Left ventricle myocardium superior (tissue), 1 donor: ENCODE results near the gene MAMSTR. TPM values are rescaled to one million over a fixed set of nuclear protein-coding genes. Genes with fewer than 3 reads are reported as not detected.

Experiments
- ATAC-seq: fragments of 200-7000 bp; cut with Tn5 transposase; one replicate; pipeline ENCODE4 v1.9.1; 2020; ENCODE audit warnings: mild to moderate bottlenecking, moderate library complexity
- DNase-seq: peaks from one replicate; pipeline ENCODE4 v3.0.0-alpha.2; 2020
- intact Hi-C: fragments of 100-400 bp; cut with micrococcal nuclease; formaldehyde crosslinking; loops from one replicate; pipeline ENCODE4 v1.11.0; 2022
- total RNA-seq: library from RNA; stranded (reverse); fragmentation: NEBNext Ultra II Directional; extraction: Animal tissue kit (Norgen Biotek cat#: 25700); gene quantifications from one replicate; pipeline ENCODE4 v1.2.1, GENCODE V29; 2021
- donor health status: DM: no; HTN: yes; CAD: no; lungs with severe emphysema.

MAMSTR gene
- total RNA-seq, 1 donor from 2014 or later: 3.0 TPM

DNA sequence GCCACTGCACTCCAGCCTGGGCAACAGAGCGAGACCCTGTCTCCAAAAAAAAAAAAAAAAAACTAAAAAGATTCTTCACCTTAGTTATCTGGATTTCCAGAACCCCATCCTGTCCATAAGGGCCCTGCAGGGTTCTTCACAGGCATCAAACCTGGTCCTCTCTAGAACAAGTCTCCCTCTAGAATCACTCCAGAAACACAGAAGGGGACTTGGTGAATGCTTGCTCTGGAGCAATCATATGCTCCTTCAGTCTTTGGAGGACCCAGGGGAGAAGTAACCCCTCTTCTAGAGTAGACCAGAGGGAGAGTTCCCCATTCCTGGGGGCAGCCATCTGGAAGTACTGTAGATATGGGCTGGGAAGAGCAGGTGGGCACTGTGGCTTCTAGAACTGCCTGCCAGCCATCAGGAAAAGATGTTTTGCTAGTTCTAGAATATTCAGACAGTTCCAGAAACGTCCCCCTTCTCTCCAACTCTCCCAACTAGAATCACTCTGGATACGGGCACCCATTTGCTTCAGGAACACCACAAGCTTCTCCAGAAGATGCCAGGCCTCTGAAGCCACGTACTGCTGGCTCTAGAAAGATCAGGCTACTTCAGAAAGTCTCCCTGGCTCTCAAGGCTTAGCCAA is 30.2 kb upstream of the MAMSTR start:
- ATAC-seq (no peak), DNase-seq (no peak)
- intact Hi-C loops: no loop called here

DNA sequence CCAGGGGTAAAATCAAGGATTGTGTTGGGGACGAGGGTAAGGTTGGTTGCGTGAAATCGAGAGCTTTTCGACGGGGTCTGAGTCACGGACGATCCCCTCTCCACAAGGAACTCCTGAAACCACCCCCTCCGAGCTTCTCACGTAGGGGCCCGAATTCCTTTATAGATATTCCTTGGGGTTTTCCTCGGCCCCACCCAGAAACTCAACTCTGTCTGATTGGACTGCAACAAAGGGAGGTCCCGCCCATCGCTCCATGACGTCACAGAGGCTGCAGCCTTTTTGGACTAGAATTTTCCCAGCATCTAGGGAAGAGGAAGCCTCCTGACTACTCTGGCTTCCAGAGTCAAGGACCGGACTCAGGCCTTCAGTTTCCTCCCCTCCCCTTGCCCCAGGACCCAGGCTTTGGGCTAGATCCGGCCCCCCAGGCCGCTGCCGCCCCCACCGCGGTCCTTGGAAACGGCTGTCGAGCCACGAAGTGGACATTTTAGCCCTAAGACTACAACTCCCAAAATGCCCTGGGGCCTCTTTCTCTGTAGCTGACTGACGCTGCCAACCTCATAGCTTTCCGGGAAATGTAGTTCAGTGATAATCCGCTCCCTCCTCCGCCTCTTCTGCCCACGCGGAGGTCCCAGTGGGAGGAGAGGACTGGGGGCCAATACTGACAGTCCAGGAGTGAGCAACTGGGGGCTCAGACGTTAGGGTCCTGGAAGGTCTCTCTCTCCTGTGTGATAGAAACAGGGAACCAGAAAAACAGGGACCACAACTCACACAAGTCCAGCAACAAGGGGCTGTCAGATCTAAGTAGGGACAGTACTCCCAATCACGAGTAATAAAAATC is 27.4 kb upstream of the MAMSTR start, which contains the start of gene IZUMO1:
Gene IZUMO1, minus strand, starts transcription at position 172 of the 838 bp plus-strand sequence. CDS start 1,050 bp downstream, outside the sequence.
- intact Hi-C loops: no loop called here
- DNase-seq: peak; percentile 84
- peak; percentile 84 for ATAC-seq

DNA sequence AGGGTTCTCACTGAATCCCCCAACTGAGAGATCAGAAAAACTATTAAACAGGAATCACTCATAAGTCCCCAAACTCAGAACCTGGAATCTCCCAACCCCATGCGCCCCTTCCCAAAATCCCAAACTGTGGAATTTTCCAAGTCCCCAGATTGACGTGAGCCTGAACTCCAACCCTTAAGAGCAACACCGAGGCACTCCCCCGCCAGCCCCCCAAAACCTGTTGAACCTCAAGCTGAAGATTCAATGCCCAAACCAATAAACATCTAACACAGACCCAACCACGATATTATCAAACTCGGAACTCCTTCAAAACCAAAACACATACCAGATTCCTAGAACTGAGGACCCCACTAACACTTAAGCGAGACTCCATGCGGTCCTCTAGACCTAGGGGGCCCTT is 26.6 kb upstream of the MAMSTR start:
- no peak for ATAC-seq
- no peak for DNase-seq
- intact Hi-C loops: no loop called here

DNA sequence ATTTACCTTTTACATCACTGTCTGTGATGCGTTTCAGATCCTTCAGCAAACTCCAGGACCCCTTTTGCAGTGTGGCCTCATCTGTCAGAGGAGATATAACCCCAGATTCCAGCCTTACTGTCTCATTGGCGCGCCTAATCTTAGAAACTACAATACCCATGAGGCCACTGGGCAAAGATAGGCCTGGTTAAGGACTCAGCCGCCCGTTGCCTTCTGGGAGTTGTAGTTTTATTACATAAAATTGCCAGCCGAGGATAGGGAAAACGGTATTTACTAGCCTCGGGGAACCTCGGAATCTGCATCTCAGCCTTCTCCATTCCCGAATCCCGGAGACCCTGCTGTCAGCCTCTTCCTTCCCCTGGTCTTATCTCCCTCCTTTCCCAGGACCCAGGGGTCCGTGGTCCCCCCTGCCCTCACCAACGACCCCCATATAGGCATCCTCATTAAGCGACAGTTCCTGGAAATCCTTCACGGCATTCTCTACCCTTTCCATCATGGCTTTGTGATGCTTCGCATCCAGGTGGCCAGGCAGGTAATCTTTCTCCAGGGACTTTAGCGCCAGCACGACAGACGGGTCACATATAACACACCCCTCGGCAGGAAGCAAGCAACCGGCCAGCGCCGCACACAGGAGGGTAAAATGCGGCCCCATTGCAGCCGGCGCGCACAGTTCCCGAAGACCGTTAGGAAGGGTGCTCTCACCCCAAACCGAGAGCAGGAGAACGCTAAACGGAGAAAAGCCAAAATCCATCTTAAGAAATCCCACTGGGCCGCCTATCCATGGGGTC is 25.9 kb upstream of the MAMSTR start:
- ATAC-seq (peak; percentile 34), DNase-seq (peak; percentile 60)
- intact Hi-C loops: no loop called here

DNA sequence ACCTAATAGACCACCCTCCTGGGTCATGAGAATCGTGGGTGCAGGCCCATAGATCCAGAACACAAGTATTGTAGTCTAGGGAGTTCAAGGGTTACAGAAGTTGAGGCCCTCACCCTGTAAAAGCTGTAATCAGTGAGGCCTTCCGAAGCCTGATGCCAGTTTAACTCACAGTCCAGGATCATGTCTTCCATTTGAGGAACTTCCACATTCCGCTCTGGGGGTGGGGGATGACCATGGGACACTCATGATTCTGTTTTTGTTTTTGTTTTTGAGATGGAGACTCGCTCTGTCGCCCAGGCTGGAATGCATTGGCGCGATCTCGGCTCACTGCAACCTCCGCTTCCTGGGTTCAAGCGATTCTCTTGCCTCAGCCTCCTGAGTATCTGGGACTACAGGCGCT is 22.6 kb upstream of the MAMSTR start:
- ATAC-seq (no peak), DNase-seq (no peak)
- intact Hi-C loops: no loop called here

DNA sequence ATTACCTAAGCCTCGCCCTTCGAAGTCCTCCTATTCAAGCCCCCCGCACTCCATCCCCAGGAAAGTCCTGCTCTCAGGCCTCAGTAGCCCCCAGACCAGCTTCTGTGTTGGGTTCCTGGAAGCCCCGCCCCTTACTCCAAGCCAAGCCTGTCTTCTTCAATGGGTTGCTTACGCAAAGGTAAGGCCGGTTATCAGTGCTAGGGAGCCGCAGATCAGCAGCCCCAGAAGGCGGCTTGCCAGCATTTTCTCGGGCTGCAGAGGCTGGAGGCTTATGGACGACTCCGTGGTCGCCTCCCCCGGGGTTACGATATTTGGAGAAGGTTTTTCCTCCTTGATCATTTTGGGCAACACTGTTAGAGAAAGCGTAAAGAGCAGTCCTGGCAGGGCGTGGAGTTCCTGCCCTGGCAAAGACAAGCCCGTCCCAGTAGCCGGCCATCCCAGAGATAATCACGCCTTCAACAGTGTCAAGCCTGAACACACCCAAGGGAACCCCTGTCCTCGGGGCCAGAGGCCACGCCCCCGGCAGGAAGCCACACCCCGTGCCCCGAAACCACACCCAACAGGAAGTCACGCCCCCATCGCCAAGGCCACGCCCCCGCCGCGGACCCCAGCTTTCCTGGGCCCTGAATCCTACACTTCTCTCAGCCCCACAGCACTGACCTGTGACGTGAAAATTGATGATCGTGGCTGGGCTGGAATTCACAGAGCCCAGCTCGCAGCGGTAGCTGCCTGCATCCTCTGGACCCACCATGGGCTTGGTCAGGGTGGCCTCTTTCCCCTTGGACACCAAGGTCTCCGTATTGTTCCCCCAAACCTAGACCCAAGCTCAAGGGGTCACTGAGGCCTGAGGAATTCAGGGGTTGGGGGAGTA is 21.8 kb upstream of the MAMSTR start:
- DNase-seq (peak; percentile 66), ATAC-seq (peak; percentile 14)
- intact Hi-C loops: no loop called here

DNA sequence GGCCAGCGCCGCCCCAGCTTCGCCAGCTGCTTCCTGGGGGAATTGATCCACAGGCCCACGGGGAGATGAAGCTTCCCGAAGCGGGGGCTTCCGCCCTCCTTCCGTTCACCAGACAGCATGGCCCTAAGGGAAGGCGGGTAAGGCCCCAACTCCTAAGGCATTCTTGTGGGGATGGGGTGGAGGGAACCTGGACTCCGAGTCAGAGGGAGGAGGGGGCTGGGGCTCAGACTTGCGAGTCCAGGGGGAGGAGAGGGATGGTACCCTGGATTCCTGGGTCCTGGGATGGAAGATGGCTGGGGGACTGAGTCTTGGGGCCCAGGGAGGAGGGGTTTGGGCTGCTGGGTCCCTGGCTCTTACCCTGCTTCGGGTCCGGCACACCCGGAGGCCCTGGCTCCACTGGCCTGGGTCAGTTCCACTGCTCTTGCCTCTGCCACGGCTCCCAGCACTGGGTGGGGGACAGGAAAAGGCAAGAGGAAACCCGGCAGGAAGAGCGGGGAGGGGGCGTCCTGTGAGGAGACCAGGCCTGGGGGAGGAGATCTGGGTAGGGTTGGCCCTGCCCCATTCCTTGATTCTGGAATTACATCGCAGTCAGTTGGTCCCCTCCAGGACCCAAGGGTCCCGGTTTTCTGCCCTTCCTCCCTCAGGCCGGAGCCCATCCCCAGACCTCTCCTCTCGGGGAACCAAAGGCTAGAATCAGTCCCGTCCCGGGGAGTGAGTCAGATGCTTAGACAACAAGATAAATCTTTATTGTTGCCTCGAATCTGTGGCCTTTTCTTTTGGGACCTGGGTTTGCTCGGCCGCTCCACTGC is 20.8 kb upstream of the MAMSTR start, which contains the start of gene RASIP1:
Gene RASIP1, minus strand, starts transcription at position 447 of the 809 bp plus-strand sequence. Its CDS starts 328 bp downstream, at position 119.
- ATAC-seq (peak; percentile 33), DNase-seq (peak; percentile 70)
- intact Hi-C loops: no loop called here

DNA sequence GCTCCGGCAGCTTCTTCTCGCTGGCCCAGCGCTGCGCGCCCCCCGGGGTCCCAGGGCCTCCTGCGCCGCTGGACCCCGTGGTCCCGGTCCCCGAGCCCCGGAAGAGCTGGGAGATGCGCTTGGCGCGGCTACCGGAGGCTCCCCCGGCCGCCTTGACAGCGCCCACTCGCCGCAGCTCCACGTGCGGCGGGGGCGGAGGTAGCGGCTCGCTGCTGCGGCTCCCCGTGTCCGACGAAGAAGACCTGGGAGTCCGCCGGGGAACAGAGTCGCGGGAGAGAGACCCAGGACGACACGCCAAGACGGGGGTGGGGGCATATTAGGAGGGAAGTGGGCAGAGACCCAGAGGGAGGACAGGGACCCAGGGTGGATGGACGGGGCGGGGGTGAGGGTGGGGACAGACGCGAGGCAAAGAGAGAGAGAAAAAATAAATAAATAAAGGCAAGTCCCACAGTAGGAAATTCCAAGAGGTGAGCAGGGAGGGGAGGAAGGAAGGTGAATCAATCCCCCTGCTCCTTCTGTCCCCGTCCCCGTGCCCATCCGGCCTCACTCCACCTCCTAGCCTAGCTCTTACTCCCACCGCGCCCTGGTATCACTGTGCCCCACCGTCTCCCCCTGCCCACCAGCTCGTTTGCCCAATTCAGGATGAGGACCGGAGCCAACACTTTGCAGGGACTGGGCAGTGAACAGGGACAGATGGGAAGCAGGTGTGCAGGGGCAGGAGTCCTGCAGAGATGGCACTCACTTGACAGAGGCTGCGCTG is 20.1 kb upstream of the MAMSTR start:
- ATAC-seq (no peak), DNase-seq (peak; percentile 41)
- intact Hi-C loops: no loop called here

DNA sequence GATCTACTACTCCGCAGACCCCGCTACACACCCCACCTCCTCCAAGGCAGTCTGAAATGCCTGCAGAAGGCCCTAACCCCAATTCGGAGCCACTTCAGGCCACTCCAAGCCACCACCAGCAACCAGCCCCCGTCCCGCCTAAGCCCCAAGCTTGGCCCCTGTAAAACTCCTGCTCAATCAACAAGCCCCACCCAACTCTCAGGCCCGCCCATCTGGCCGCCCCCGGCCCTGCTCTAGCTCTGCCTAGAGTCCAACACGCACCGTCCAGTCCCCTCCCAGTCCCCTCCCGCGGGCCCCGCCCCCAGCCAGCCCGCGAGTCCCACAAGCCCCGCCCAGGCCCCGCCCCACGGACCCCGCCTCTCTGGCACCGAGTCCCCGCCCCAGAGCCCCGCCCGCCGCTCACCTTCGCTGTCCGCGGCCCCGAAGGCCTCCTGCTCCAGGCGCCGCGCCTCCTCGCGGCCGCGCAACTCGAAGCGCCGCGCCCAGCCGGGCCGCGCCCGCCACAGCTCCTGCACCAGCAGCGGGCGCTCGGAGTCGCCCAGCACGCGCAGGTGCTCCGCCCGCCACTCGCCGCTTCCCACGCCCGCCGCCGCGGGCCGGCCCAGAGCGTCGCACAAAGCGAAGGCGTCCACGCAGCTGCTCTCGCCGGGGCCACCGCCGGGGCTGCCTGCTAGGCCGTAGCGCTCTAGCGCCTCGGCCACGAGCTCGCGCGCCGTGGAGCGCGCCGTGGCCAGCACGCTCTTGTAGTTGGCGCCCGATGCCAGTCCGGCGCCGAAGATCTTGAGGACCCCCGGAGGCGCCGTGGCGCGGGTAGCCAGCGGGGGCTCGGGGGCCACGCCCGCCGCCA is 19.3 kb upstream of the MAMSTR start:
- intact Hi-C loops: no loop called here
- peak; percentile 89 for ATAC-seq

DNA sequence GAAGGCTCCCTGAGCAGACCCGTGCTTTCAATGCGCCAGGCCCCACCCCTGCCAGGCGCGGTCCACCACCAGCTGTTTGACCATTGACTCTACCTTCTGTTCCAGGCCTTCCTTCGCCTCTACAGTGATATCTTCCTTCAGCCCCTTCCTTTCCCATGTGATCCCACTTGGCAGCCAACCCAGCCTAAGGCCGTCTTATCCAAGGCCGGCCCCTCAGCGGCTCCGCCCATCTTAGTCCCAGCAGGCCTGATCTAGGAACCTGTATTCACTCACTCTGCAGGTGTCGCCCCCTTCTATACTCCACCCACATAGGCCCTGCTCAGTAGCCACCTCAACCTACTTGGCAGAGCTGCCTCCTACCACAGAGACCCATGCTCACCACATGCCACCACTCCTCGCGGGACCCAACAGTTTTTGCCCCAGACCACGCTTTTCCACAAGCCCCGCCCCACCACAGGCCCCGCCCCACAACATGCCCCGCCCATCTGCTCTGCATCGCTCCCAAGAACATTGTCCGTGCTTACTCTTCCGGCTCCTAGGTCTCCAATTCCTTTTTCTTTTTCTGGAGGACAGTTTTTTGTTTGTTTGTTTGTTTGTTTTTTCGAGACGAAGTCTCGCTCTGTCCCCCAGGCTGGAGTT is 18.0 kb upstream of the MAMSTR start:
- DNase-seq (peak; percentile 38), ATAC-seq (no peak)
- intact Hi-C loops: no loop called here

More for the DNA sequence above, 19.3 kb upstream of the MAMSTR start:
- peak; percentile 96 for DNase-seq

DNA sequence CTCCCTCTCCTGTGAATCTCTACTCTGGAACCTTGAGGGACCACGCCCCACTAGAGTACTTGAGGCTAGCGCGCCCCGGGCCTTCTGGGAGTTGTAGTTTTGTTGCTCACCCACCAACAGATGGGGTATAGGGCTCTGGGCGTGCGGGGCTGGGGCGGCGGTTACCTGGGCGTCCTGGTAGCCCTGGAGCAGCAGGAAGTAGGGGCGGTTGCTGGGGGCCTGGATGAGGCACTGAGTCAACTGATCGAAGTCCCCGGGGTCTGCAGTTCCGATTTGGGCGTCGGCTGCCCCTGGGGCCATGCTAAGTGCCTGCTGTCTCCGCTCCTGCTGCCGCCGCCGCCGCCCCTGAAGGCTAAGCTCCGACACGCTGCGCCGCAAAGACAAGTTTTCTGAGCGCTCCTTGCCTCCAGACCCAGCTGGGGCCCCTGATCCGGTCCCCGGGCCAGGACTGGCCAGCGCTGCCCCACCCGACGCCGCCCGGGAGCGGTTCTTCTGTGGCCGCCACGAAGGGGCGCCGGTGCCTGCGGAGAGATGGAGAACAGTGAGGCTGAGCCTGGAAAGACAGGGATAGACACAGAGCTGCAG is 15.6 kb upstream of the MAMSTR start:
- ATAC-seq (no peak), DNase-seq (no peak)
- intact Hi-C loops: no loop called here

DNA sequence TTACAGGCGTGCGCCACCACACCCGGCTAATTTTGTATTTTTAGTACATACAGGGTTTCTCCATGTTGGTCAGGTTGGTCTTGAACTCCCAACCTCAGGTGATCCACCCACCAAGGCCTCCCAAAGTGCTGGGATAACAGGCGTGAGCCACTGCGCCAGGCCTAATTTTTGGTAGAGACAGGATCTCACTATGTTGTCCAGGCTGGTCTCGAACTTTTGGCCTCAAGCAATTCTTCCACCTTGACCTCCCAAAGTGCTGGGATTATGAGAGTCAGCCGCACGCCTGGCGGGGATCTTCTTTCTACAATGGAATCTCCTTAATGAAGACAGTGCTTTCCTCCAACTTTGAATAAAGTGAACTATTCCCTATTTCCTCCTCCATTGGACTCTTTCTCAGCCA is 15.1 kb upstream of the MAMSTR start:
- intact Hi-C loops: no loop called here
- DNase-seq (no peak), ATAC-seq (no peak)

DNA sequence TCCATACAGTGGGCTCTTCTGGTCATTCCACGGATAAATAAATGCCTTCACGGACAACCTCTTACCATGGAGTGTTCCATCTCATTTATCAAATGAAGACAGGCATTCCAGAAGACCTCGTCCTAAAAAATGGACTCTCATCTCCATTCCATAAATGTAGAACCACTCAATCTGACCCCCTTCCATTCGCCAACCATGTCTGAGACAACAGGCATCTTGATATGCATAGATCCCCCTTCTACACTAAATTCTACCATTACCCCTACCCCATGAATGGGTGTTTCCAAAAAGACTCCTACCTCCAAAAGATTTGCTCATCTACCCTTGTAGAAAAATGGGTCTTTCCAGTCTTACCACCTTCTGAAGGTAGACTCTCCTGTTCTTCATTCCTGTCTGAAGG is 11.9 kb upstream of the MAMSTR start:
- DNase-seq: no peak
- intact Hi-C loops: no loop called here
- ATAC-seq: no peak

DNA sequence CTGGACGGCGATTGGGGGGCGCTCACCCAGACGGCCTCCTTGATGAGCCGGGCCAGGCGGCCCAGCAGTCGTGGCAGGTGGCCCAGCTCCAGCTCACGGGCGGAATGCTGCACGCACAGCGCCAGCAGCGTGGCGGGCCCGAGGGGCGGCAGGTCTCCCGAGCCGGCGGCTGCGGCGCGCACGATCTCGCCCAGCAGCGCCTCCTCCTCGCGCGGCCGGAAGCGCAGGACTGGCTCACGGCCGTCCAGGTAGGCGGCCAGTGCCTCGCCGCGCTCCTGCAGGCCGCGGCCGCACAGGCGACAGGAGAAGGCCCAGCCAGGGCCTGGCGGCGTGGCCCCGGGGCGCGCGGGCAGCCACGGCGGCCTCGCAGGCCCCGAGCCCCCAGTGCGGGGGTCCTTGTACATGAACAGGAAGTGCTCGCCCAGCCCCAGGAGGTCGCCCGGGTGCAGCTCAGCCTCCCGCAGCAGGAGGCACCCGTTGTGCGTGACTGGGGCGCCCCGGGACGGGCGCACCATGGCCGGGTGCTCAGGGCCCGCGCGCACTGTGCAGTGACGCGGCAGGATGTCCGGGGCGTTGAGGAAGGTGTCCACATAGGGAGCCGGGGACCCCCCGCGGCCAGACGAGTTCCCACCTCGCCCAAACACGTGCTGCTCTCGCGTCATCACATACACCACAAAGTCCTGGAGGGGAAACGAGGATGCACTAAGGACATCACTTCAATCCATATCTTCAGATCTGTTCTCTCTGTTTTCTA is 9.6 kb upstream of the MAMSTR start:
- ATAC-seq (peak; percentile 10), DNase-seq (no peak)
- intact Hi-C loops: no loop called here

DNA sequence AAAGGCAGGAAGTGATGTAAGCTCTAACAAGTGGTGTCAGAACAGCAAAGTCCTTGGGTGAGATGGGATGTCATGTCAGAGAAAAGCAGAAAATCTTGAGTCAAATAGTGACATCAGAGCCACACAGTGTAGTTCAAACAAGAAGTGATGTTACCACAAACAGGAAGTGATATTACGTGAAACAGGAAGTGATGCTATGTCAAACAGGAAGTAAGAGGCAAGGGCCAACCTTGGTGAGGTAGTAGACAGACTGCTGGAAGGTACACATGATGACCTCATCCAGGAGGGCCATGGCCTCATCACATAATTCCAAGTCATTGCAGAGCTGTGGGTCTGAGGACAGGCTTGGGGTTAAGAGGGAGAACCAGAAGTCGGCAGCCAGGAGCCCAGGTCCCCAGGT is 7.0 kb upstream of the MAMSTR start:
- DNase-seq (no peak), ATAC-seq (no peak)
- intact Hi-C loops: no loop called here
